K562 (cell line): ENCODE data around the gene TRERF1. TPM values are rescaled to one million over a fixed set of nuclear protein-coding genes. Genes with fewer than 3 reads are reported as not detected.

Experiments
- ATAC-seq: fragments of 200-7000 bp; cut with Tn5 transposase; 3 replicates; pipeline ENCODE4 v1.9.1; 2020; ENCODE audit warnings: moderate library complexity
- BruUV-seq: library from RNA; stranded (reverse); fragments of 400-500 nt; replicated peaks from 2 replicates; lab custom pipeline; 2021; lab: Mats Ljungman, UMichigan
- CTCF ChIA-PET: fragments of 300-600 bp; formaldehyde crosslinking; extraction: SDS; loops from one replicate; lab custom pipeline; 2021; ENCODE audit warnings: low intra/inter-chr PET ratio; lab: Yijun Ruan, JAX
- POLR2A ChIA-PET: fragments of 300-600, 350-650 bp; sonication (Branson Sonifier 250); formaldehyde crosslinking; extraction: SDS; loops from one replicate; lab custom pipeline; 2021; ENCODE audit warnings: antibody characterized with exemption, inconsistent platforms; lab: Yijun Ruan, JAX
- DNase-seq, 4 experiments: peaks; one replicate each; pipeline versions ENCODE4 v3.0.0 to v3.0.0-alpha.2; 2011 to 2018; ENCODE audit warnings: low spot score in 3 of 4, mixed read lengths in 3 of 4; ENCODE audit errors: extremely low read depth in 1 of 4
- FAIRE-seq: peaks from 2 replicates; lab custom pipeline; 2011; peaks lifted over from hg19 to GRCh38; lab: Jason Lieb, UNC
- H2AFZ ChIP-seq: 2 replicates; pipeline ENCODE4 v1.6.0; 2011; ENCODE audit warnings: low read depth, low read length, control low read depth, inconsistent platforms
- H3K27ac ChIP-seq: fragments of 200-600 bp; 3 replicates; pipeline ENCODE4 v1.8.0; 2011; ENCODE audit warnings: low read depth, mild to moderate bottlenecking, control low read depth, inconsistent platforms, low read length, moderate library complexity, mixed read lengths; ENCODE audit errors: extremely low read depth
- H3K27me3 ChIP-seq, 2 experiments: fragments of 300-600 bp in 1 of 2; 2 replicates in 1 of 2; 3 replicates in 1 of 2; pipeline versions ENCODE4 v1.6.0 to v1.8.0; 2011; ENCODE audit warnings: inconsistent platforms in 2 of 2, low read length in 2 of 2, mild to moderate bottlenecking in 1 of 2, mixed read lengths in 1 of 2, moderate library complexity in 1 of 2; ENCODE audit not compliant: control insufficient read depth in 2 of 2, insufficient read depth in 2 of 2
- H3K36me3 ChIP-seq: fragments of 300-600 bp; 3 replicates; pipeline ENCODE4 v1.8.0; 2011; ENCODE audit warnings: mild to moderate bottlenecking, low read length, inconsistent platforms; ENCODE audit not compliant: control insufficient read depth, insufficient read depth
- H3K4me1 ChIP-seq, 2 experiments: fragments of 200-600 bp in 1 of 2; replicated peaks in 1 of 2; 2 replicates in 1 of 2; 3 replicates in 1 of 2; pipeline versions ENCODE4 v1.5.1 to v1.8.0; 2011; ENCODE audit warnings: inconsistent platforms in 2 of 2, low read length in 2 of 2, mild to moderate bottlenecking in 1 of 2, mixed read lengths in 1 of 2, moderate library complexity in 1 of 2; ENCODE audit not compliant: control insufficient read depth in 2 of 2, insufficient read depth in 2 of 2
- H3K4me2 ChIP-seq: 2 replicates; pipeline ENCODE4 v1.6.1; 2011; ENCODE audit warnings: low read length, control low read depth, inconsistent platforms, mixed read lengths; ENCODE audit not compliant: insufficient read depth
- H3K4me3 ChIP-seq: fragments of 200-600 bp; sonication (generic), shearing (Covaris generic); 2 replicates; pipeline ENCODE4 v1.5.1; 2016; ENCODE audit warnings: control low read depth, inconsistent platforms
- H3K79me2 ChIP-seq: fragments of 200-600 bp; 3 replicates; pipeline ENCODE4 v1.8.0; 2011; ENCODE audit warnings: low read length, inconsistent platforms; ENCODE audit not compliant: control insufficient read depth, insufficient read depth
- H3K9ac ChIP-seq, 2 experiments: 2 replicates each; pipeline versions ENCODE4 v1.6.0 to v1.6.1; 2011; ENCODE audit warnings: low read depth in 2 of 2, low read length in 2 of 2, control low read depth in 1 of 2, inconsistent platforms in 1 of 2, mild to moderate bottlenecking in 1 of 2, mixed read lengths in 1 of 2; ENCODE audit not compliant: insufficient read depth in 1 of 2
- H3K9me1 ChIP-seq: one replicate; pipeline ENCODE4 v1.6.0; 2011; ENCODE audit warnings: inconsistent platforms, mild to moderate bottlenecking, low read length, moderate library complexity; ENCODE audit not compliant: control insufficient read depth, insufficient read depth
- H3K9me3 ChIP-seq: replicated peaks from 2 replicates; pipeline ENCODE4 v1.5.1; 2011; ENCODE audit warnings: low read depth, low read length, inconsistent platforms; ENCODE audit not compliant: control insufficient read depth, insufficient read depth
- H4K20me1 ChIP-seq: replicated peaks from 2 replicates; pipeline ENCODE4 v1.6.1; 2011; ENCODE audit warnings: low read length, inconsistent platforms, mixed read lengths; ENCODE audit not compliant: control insufficient read depth, insufficient read depth
- ADNP ChIP-seq: fragments of 200-800 bp; sonication (Bioruptor generic); IDR thresholded peaks from 2 replicates; pipeline ENCODE4 v1.6.1; 2016; ENCODE audit warnings: missing genetic modification characterization, missing compliant biosample characterization
- ATF6 ChIP-seq: sonication (generic); formaldehyde crosslinking; IDR thresholded peaks from 2 replicates; pipeline ENCODE4 v1.4.0; 2020; ENCODE audit warnings: mild to moderate bottlenecking, missing genetic modification reagents
- DMBX1 ChIP-seq: fragments of 250-450 bp; sonication (Bioruptor Pico); IDR thresholded peaks from 2 replicates; pipeline ENCODE4 v1.8.0; 2022; ENCODE audit warnings: inconsistent platforms, mild to moderate bottlenecking, moderate library complexity, borderline replicate concordance
- ELF4 ChIP-seq: fragments of 450-650 bp; formaldehyde crosslinking; IDR thresholded peaks from 2 replicates; pipeline ENCODE4 v1.4.0; 2022; ENCODE audit warnings: missing genetic modification characterization
- FOXA1 ChIP-seq: fragments of 450-650 bp; IDR thresholded peaks from 2 replicates; pipeline ENCODE4 v1.6.1; 2016; ENCODE audit warnings: mild to moderate bottlenecking, borderline replicate concordance
- GTF3C2 ChIP-seq: IDR thresholded peaks from 3 replicates; pipeline ENCODE4 v1.6.1; 2011; ENCODE audit warnings: borderline replicate concordance, mild to moderate bottlenecking, moderate library complexity; ENCODE audit not compliant: insufficient read length; ENCODE audit errors: extremely low read depth
- ILK ChIP-seq: fragments of 450-650 bp; IDR thresholded peaks from 2 replicates; pipeline ENCODE4 v1.6.1; 2016; ENCODE audit warnings: missing genetic modification characterization, low read depth, mild to moderate bottlenecking, missing compliant biosample characterization, moderate library complexity, borderline replicate concordance
- MAFK ChIP-seq: IDR thresholded peaks from 2 replicates; pipeline ENCODE4 v1.6.1; 2011; ENCODE audit warnings: low read length, improper control_type of control experiment
- PML ChIP-seq: IDR thresholded peaks from 2 replicates; pipeline ENCODE4 v1.6.1; 2012; ENCODE audit warnings: low read length, inconsistent platforms
- SLC30A9 ChIP-seq: fragments of 250-450 bp; sonication (Bioruptor Pico); IDR thresholded peaks from 2 replicates; pipeline ENCODE4 v1.8.0; 2022; ENCODE audit warnings: mild to moderate bottlenecking, moderate library complexity
- SMAD4 ChIP-seq: fragments of 250-450 bp; sonication (Bioruptor Pico); conservative IDR thresholded peaks from 2 replicates; pipeline ENCODE4 v1.8.0; 2021; ENCODE audit warnings: inconsistent platforms, mild to moderate bottlenecking, moderate library complexity
- ZNF584 ChIP-seq: fragments of 200-800 bp; sonication (Bioruptor generic); IDR thresholded peaks from 2 replicates; pipeline ENCODE4 v1.6.1; 2016; ENCODE audit warnings: low read depth, mild to moderate bottlenecking, missing genetic modification characterization, missing compliant biosample characterization
- WGBS: fragments of 100-300 bp; shearing (Covaris generic); methylation state at CpG from one replicate; pipeline ENCODE4 v1.1.6; 2016; ENCODE audit warnings: low coverage, mixed read lengths; ENCODE audit not compliant: insufficient coverage; ENCODE audit errors: missing lambda C conversion rate; 5-methylcytosine and 5-hydroxymethylcytosine counted together
- in situ Hi-C: fragments of 300-500 bp; cut with MboI; formaldehyde crosslinking; loops from 4 replicates; pipeline ENCODE4 v1.15.0; 2018; ENCODE audit warnings: inconsistent platforms, mixed read lengths
- intact Hi-C: fragments of 100-400 bp; cut with micrococcal nuclease; formaldehyde crosslinking; loops from 2 replicates; pipeline ENCODE4 v1.14.2; 2022
- polyA plus RNA-seq, 8 experiments: library from polyadenylated mRNA; depleted of rRNA in 4 of 8; stranded (reverse) in 5 of 8; unstranded in 3 of 8; fragments of >200 nt; fragmentation: Nextera tagmentation in 2 of 8; fragmentation: Illumina TruSeq in 1 of 8; extraction: Ambion mirVana in 2 of 8; extraction: Trizol in 1 of 8; gene quantifications; 2 replicates each; pipeline versions ENCODE4 v1.2.1 to v1.2.3, GENCODE V29; 2011 to 2014; ENCODE audit warnings: inconsistent platforms in 1 of 8, missing spikeins in 1 of 8
- total RNA-seq, 7 experiments: library from RNA; depleted of rRNA in 6 of 7; stranded (reverse); fragments of >200 nt in 6 of 7; fragmentation: Illumina TruSeq in 2 of 7; extraction: Trizol in 2 of 7; gene quantifications; 2 replicates each; pipeline versions ENCODE4 v1.2.1 to v1.2.3, GENCODE V29; 2011 to 2021; ENCODE audit warnings: low replicate concordance in 1 of 7

The TRERF1 gene
- total and polyA plus RNA-seq, 9 of the 15 experiments (the other 6 are each of a cell fraction or from before 2014, with no cell fraction given): 0.04 to 0.20 (median 0.07) TPM; not detected in 3

GRCh38 chr6:42255050-42255449 is 196.7 kb downstream of the TRERF1 start:
- in situ Hi-C loops: no loop called here
- Histone ChIP-seq H3K4me1 (peaks cover 4 to 6% of the 10 kb centered on the region in 2 experiments; a peak in 3 of 5 replicates), H3K9me1 (no peaks in the 10 kb centered on the region), H2AFZ (no peak overlapping the region), H3K4me2 (no peak overlapping the region), H3K27ac (no peak overlapping the region), H4K20me1 (no peaks in the 10 kb centered on the region), H3K9ac (no peak overlapping the region; a peak in 1 of 4 replicates), H3K79me2 (no peaks in the 10 kb centered on the region), H3K36me3 (no peaks in the 10 kb centered on the region), H3K9me3 (no peaks in the 10 kb centered on the region), H3K4me3 (no peak overlapping the region), H3K27me3 (peaks cover 40 to 60% of the 10 kb centered on the region in 2 experiments)
- ChIA-PET CTCF (no interaction called here), POLR2A (interaction anchor here (0.7 to 1.7 kb wide), 2 partner anchors 11 to 840 kb away, joined by 3 to 5 read pairs; no protein-coding TSS in a partner anchor)
- DNase-seq (no peak), FAIRE-seq (no peak), ATAC-seq (no peak)
- TF ChIP-seq SLC30A9 (CRISPR knock-in tag) (no peak), GTF3C2 (no peak), SMAD4 (no peak), ELF4 (CRISPR knock-in tag) (no peak), ADNP (tag) (no peak), ATF6 (CRISPR knock-in tag) (no peak), FOXA1 (no peak), MAFK (no peak), ZNF584 (CRISPR knock-in tag) (no peak), ILK (no peak), DMBX1 (CRISPR knock-in tag) (no peak), PML (no peak)
- intact Hi-C loops: no loop called here
- no TSS peak for BruUV-seq
- 6% methylated on average over 5 of the region's 5 CpGs for WGBS
